Measurements from ENCODE around the gene HAND2.
A peak's percentile ranks its signal among the peaks of the same experiment; 100 is the strongest.

HAND2 gene

GRCh38 chr4:173519111-173520101 is 10.6 kb downstream of the HAND2 start:
- no peak for DNase-seq

GRCh38 chr4:173518425-173519102 is 11.5 kb downstream of the HAND2 start:
- no peak for DNase-seq

GRCh38 chr4:173517781-173518424 is 12.1 kb downstream of the HAND2 start:
- no peak for DNase-seq

DNA sequence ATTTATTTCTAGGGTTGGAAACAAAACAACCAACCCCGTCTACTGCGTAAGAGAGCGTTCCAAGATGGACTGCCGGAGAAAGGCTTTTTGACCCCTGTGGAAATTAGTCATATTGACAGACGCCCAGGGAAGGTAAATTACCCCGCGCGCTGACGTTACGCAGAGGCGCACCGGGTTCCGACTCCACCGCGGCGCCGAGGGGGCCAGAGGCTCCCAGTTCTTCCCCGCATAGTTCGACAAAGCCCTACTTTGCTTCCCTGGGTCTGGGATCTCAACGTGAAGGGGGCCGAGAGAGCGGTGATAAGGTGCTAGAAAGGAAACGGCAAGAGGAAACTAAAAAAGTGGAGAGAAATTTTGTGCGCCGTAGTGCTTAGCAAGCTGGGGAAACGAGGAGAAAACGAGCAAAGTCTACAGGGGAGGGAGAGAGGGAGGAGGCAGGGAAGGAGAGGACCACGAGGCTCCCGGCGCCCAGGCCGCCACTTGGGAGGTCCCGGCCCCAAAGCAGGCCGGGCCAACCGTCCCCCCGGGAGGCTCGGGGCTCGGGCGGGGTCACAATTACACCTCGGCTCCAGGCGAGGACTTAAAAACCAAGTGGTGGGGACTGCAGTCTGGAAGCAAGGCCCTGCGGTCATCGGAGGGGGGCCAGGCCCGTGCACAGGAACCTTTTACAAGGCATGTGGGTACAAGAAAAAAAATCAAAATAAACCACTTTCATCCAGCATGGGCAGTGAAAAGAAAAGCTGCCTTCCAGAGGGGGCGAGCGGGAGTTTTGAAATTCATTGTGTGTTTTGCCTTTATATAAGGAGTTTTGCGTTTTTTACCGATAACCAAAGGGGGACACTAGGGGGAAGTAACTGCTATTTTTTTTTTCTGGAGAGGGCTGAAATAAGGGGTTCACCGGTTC is 13.2 kb downstream of the HAND2 start:
- no peak for DNase-seq

- no peak for DNase-seq
Observed at GRCh38 chr4:173515458-173515857, 14.6 kb downstream of the HAND2 start.

DNA sequence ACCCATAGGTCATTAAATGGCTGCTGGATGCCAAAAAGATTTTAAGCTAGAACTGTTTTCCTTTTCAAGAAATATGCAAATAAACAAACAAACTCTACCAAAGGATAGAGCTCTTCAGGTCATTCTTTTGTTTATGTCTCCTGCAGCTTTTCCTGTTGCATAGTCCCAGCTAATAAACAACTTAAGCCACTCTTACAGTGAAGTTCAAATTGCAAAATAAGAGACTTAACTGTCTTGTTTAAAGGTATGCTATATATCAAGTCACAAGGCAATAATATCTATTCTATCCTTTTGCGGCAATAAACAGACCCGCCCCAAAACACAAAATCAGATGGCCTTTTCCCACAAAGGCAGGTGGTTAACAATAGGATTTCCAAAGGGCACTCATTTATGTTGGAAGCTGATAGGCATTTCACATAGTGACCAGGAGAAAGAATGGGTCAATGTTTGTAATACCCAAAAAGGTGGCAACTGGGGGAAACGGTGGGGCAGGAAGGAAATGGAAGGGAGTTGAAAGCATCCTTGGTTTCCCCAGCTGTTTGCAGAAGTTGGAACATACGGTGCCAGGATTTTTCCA is 15.3 kb downstream of the HAND2 start:
- DNase-seq: no peak

- DNase-seq: no peak
Observed at GRCh38 chr4:173513651-173514050, 16.4 kb downstream of the HAND2 start.

- DNase-seq: no peak
Observed at GRCh38 chr4:173511787-173512361, 18.2 kb downstream of the HAND2 start.

DNA sequence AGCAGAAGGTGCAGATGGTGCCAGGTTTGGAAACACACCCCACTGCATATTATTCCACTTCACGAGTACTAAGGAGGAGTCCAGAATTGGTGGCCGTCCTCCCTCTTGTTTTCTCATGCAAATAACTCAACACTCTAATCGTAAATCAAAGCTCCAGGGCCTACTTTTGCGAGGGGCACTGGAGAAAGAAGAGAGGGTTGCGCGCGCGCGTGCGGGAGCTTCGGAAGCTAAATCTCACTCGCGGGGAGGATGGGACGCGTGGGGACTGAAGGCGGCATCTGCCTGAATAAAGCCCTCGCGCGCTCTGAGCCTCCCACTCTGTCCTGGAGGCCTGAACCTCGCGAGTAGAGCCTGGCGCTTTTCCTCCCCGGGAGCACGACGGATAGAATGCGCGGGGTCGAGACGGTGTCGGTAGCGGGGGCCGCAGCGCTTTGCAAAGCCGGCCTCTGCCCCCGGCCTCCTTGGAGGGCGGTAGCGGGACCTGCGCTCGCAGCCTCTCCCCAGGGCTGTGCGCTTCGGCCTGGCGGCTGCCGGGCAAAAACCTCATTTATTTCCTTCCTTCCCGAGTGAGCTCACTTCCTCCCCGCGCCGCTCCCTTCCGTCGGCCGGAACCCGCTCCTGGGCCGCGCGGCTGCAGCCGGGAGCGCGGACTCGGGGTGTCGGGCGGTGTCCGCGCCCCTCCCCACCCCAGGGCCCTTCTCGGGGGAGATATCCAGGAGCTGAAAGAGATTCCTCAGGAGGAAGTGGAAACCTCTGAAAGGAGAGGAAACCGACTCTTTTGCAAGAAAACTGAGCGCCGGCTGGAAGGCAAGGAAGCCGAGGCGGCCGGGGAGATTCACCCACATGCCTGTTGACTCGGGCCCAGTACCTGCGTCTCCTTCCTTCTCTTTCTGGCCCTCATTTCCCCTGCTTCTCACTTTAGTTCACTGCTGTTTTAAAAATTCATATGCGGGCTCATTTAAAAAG is 20.7 kb downstream of the HAND2 start:
- DNase-seq: peak; percentile 36

DNA sequence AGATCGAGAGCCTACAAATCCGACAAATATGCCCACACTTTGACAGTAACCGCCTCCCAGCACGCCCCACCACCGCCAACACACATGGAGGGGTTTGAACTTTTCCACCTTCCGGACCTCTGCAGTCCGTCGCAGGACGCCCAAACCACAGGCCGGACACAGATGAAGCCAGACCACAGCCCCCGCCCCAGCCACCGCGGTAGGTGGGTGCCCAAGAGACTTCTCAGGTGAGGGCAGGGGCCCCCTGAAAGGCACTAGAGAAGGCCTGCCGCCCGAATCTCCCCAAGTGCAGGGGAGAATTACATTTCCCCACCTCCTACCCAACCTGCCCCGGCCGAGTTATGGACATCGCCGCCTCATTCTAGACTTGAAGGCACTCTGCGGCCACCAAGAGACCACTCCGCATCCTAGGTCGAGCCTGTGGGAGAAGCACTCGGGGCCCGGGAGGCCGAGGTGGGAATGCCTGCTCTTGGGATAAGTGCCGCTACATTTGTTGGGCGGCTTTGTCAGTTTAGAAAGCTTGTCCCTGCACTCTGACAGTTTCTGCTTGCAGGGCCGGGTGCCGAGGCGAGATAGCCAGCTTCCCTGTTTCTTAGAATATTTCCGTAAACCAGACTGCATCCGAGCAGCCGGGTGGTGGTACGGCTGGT is 21.5 kb downstream of the HAND2 start:
- DNase-seq: no peak

DNA sequence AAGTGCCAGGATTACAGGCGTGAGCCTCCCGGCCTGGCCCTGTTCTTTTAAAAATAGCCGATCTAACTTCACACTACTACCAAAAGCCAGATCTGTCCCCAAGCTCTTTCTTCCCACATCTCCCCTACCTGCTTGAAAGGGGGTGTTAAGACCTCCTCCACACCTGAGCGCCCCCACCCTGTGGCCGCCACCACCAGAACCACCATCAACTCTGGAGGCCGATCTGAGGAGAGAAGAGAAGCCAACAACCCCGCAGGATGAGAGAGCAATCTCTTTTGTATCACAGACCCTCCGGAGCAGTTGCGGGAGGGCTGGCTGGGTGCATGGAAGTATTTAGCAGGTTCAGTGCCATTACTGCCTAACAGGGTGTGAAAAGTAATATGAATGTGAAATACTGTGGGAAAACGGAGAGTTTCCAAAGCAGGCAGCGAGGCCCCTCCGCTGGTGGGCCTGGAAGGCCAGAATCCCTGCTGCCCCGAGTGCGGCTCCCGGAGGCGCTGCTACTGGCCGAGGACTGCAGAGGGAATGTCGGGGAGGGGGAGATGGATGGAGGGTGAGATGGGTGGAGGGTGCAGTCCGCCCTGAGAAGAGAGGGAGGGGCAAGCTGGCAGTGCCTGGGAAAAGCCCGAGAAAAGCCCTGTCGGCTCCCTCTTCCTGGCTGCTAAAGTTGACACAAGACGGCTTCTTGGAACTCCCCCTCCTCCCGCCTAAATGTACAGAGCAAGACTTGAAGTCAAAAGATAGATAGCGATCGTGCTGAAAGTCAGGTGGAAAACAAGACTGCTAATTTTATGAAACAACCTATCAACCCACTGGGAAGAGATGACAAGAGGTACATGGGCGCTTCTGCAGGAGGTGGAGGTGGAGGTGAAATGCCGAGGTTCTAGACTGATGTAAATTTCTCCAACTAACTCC is 22.3 kb downstream of the HAND2 start:
- no peak for DNase-seq

- no peak for DNase-seq
Observed at GRCh38 chr4:173506597-173507211, 23.3 kb downstream of the HAND2 start.

- peak; percentile 66 for DNase-seq
Observed at GRCh38 chr4:173505924-173506518, 24.0 kb downstream of the HAND2 start.

- DNase-seq: no peak
Observed at GRCh38 chr4:173504181-173504503, 25.9 kb downstream of the HAND2 start.

DNA sequence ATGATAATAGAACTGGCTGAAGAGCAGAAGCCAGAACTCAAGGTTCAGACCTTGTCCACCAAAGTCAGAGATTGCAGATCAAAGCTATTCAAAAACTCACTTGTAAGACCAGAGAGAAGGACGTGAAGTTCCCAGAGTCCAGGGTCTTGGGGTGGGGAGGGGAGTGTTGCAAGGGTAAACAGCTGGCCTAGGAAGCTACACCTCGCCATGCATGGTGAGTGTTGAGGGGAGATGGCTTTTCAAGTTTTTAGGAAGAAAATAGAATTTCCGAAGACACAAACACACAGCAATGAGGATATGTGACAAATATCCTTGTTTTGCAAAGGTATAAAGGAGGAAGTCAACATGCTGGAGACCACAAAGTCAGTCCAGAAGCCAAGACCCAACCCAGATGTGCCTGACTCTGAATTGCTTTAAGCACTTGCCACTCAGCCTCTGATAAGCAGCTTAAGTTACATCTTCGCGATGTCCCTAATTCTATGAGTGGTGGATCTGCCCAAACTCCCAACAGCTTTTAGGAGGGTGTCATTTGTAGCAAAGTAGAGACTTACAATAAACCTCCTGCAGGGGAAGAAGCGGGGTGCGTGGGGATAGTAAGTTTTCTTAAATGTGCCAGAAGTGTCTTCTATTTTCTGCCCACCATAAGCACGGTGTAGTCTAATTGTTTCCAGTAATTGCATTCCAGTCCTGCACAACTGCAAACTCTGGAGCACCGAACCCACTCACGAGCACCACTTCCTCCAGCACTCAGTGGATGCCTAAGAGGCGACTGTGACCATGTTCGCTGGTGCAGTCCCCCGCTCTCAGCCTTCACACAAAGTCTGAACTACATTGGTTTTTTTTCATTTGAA is 26.5 kb downstream of the HAND2 start:
- DNase-seq: no peak

DNA sequence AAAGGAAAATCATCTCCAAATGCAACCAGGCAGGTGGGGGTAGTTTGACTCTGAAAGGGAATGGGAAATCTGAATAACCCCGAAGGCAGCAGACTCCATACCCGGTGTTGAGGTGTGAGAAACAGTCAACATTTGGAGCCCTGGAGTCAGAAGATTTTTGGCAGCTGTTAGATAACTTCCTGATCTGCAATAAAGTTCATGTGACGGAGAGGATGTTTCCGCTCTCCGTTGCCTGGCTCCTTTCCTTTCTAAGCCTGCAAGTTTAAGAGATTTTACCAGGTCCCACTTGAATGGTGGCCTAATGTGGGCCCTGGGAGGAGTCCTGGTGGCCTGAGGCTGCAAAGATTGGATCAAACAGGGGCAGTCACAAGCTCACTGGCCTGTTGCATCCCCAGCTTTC is 27.7 kb downstream of the HAND2 start:
- no peak for DNase-seq

GRCh38 chr4:173501592-173502150 is 28.4 kb downstream of the HAND2 start:
- no peak for DNase-seq

Measured in activated CD4-positive, alpha-beta T cell treated with anti-CD3 and anti-CD28 coated beads, Interleukin-2, amount 50 U/mL, for 16 hours (primary cell).